PFSK-1 (cell line): ENCODE measurements around the gene CERS6.

Experiments
- POLR2AphosphoS5 ChIP-seq: IDR thresholded peaks from 2 replicates; pipeline ENCODE4 v1.6.1; 2012; ENCODE audit warnings: low read depth, mild to moderate bottlenecking, control low read depth, low read length, moderate library complexity
- REST ChIP-seq, 2 experiments: IDR thresholded peaks; 2 replicates each; pipeline versions ENCODE4 v1.6.1 to v1.8.0; 2011 to 2012; ENCODE audit warnings: low read depth in 2 of 2, low read length in 2 of 2, control low read depth in 1 of 2, inconsistent platforms in 1 of 2, mild to moderate bottlenecking in 1 of 2, moderate library complexity in 1 of 2; ENCODE audit not compliant: insufficient read depth in 1 of 2
- SIN3A ChIP-seq: IDR thresholded peaks from 2 replicates; pipeline ENCODE4 v1.6.1; 2012; ENCODE audit warnings: mild to moderate bottlenecking, low read length, moderate library complexity, borderline replicate concordance; ENCODE audit not compliant: insufficient read depth
- TAF1 ChIP-seq: IDR thresholded peaks from 2 replicates; pipeline ENCODE4 v1.6.1; 2012; ENCODE audit warnings: low read length, control low read depth, borderline replicate concordance; ENCODE audit not compliant: insufficient read depth

- no peak for TF ChIP-seq REST (IDR thresholded peaks at IDR 0.05; ENCODE audit: insufficient read depth in 1 of 2, low read depth in 2 of 2, low read length in 2 of 2)
- TF ChIP-seq POLR2AphosphoS5 = no peak
- no peak for TF ChIP-seq TAF1
- TF ChIP-seq SIN3A = no peak
Observed at GRCh38 chr2:168797286-168797655, 341.2 kb downstream of the CERS6 start.
